ENCODE measurements around the gene OVOL2.
"Not testable (repeated sequence)": the region's sequence is repeated elsewhere in the genome, so short reads cannot be mapped to it uniquely, and the experiment has no call there.

The OVOL2 gene

DNA sequence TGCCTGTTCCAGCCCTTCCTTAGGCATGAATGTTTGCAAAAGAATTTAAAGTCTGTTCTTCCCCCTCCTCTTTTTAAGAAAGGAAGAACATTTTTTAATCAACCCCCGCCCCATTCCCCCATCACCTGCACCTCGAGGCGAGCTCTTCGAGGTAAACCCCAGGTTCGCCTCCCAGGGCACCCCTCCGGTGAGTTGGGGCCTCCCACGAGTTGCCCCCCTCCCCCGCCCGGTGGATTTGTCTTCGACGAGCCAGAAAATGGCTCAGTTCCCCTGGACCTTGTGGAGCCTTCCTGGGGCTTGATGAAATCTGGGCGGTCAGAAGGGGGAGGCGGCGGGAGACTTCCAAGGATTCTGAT is 256 bp upstream of the OVOL2 start:
- DNase-seq (ENCODE audit: low read depth in 2 of 2), result no peak

DNA sequence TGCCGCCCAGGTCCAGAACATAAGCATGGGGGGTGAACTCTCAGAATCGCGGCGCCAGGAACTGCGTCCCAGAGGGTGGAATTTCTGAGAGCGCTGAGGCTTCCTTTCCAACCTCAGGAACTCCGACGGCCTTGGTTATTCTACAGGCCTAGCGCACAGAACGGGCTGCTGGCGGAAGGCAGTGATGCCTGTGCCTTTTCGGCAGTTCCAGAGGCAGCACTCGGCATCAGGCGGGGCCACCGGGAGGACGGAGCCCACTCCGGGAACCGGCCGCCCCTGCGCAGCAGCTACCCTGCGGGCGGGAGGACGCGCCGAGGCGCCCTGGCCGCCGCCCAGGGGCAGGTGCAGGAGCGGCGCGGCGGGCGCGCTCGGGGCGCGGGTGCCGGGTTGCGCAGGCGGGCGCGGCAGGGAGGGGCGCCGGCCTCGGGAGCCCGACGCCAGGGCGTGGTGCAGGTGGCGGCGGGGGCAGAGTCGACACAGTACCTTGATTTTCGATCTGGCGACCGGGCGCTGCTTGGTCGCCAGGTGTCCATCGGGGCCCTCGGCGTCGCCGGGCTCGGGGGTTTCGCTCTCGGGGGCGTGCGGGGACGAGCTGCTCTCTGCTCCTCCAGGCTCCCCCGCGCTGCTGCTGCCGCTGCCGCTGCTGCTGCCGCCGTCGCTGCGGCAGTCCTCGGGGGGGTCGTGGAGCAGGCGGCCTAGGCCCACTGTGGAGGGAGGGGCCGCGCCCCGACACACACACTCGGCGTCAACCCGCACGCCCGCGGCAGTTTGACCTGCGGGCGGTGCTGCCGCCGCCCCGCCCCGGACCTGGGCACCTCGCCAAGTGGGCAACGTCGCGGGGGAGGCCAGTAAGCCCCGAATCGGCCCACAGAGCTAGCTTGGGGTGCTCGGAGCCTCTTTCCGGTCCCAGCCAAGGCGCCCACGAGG is 1.3 kb downstream of the OVOL2 start:
- no peak for DNase-seq (ENCODE audit: low read depth in 2 of 2)

DNA sequence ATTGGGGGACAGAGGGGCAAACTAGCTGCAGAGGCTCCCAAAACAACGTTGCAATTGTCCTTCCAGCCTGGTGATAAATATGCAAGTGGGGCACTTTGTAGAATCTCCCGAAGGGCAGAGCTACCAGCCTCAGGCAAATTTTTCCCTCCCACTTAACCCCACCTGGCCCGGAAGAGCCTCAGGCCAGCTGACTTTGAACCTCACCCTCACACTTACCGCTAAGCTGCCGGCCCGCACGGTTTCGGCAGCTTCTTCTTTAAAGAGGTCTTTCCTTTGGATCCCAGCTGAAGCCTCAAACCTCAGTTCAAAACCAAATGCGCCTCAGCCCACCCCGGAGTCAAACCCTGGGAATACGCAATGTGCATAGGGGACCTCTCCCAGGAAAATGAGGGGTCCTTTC is 2.5 kb downstream of the OVOL2 start:
- no peak for DNase-seq (ENCODE audit: low read depth in 2 of 2)

DNA sequence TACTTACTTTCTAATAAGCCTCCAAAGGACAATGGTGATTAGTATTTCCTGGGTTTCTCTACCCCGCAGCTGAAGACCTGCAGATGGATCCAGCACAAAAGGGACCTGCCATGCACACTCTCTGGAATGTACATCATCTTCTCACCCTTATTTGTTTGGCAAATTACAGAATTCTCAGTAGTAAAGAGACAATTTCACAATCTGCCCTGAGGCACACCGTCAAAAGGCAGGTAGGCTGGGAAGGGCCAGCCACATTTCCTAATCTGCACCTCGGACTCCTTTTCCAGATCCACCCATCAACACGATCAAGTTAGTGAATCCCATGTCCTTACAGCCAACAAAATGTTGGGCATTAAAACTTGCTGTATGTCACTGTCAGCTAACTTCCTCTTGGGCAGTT is 4.9 kb downstream of the OVOL2 start:
- DNase-seq (ENCODE audit: low read depth in 2 of 2), result no peak

DNA sequence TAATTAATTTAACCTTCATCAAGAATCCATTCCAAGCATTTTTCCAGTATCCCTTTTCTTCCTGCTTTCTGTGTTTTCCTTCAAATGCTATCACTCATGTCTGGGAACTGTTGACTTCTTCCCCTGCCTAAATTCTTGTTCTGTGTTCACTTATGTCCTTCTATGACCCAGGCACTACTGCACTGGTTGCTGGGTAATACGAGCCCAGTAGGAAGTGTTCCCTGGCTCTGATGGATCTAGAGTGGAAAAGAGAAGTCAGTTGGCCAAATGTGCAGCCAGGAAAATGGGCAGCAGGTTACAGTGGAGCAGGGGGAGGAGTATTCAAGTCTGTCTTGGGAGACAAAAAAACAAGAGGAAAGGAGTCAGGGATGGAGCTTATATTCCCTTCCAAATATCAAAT is 7.1 kb downstream of the OVOL2 start:
- DNase-seq (ENCODE audit: low read depth in 2 of 2), result no peak

DNA sequence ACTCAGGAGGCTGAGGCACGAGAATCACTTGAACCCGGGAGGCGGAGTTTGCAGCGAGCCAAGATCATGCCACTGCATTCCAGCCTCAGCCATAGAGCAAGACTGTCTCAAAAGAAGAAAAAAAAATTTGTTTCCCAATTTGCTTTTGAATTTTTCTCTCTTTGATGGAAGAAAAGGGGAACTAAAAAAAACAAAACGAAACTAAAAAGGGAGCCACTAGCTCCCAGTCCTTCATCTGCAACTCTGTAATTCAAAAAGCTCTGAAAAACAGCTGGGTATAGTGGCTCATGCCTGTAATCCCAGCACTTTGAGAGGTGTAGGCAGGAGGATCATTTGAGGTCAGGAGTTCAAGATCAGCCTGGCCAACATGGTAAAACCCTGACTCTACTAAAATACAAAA is 9.5 kb downstream of the OVOL2 start:
- no peak for DNase-seq (ENCODE audit: low read depth in 2 of 2)

DNA sequence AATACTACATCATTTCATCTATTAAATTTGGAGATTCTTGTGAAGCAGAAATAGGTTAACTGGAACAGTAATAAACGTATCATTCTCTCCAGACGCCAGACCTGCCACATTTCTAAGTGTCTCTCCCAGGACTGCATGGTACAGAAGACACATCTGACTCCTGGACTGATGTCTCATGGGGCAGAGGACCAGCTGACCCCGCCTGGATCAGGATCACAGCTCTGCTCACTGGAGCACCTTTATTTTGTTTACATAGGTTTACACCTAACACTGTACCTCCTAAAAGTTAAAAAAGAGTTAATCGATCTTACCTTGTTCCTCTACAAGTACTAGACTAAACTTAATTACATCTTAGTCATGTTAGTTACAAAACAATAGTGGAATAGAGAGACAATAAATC is 11.2 kb downstream of the OVOL2 start:
- no peak for DNase-seq (ENCODE audit: low read depth in 2 of 2)

DNA sequence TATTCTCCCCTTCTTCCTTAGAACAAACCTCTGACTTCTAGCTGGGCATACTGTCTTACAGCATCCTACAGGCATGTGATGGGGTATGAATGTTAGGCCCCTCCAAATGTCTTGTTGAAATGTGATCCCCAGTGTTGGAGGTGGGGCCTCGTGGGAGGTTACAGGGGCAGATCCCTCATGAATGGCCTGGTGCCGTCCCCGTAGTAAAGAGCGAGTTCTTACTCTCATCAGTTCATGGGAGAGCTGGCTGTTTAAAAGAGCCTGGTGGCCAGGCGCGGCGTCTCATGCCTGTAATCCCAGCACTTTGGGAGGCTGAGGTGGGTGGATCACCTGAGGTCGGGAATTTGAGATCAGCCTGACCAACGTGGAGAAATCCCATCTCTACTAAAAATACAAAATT is 15.5 kb downstream of the OVOL2 start:
- DNase-seq (ENCODE audit: low read depth in 2 of 2), result no peak

DNA sequence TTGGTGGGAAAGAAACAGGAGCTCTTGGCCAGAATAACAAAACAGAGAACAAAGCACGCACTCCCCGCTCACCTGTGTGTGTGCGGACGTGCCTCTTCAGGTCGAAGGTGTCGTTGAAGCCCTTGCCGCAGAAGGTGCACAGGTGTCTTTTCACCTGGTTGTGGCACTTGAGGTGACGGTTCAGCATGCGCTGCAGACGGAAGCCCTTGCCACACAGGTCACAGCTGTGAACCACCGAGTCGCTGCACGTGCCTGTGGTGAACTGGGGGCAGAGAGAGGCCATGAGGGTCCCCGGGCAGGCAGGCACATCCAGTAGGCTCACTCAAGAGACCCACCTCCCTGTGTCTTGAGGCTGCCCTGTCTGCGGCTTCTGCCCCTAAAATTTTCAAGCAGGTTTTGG is 16.3 kb downstream of the OVOL2 start:
- no peak for DNase-seq (ENCODE audit: low read depth in 2 of 2)

DNA sequence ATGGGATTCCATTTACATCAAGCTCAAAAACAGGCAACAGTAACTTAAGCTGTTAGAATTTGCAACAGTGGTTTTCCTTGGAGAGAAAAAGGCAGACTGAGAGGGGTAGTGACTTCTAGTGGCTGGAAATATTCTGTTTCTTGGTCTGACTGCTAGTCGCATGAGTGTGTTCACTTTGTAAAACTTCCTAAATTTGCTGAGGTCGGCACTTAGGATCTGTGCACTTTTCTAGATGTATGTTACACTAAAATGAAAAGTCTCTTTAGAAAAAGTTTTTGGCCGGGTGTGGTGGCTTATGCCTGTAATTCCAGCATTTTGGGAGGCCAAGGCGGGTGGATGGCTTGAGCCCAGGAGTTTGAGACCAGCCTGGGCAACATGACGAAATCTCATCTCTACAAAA is 18.7 kb downstream of the OVOL2 start:
- no peak for DNase-seq (ENCODE audit: low read depth in 2 of 2)

DNA sequence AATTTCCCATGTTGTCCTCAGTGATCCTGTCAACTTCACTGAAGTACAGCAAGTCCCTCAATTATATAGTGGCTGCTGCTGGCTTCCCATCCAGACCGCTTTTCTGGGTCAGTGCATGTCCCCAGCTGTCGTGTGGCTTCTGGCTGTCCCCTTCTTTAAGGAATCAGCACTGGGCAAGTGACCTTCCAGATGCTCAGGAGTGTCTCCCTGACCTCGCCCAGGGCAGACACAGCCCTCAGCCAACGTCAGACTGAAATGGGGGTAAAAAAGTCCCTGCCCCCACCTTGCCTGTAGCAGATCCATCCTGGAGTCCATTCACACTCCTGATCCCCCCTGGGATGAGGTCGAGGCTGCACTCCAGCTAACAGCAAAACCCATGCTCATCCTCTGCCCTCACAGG is 23.7 kb downstream of the OVOL2 start:
- no peak for DNase-seq (ENCODE audit: low read depth in 2 of 2)

DNA sequence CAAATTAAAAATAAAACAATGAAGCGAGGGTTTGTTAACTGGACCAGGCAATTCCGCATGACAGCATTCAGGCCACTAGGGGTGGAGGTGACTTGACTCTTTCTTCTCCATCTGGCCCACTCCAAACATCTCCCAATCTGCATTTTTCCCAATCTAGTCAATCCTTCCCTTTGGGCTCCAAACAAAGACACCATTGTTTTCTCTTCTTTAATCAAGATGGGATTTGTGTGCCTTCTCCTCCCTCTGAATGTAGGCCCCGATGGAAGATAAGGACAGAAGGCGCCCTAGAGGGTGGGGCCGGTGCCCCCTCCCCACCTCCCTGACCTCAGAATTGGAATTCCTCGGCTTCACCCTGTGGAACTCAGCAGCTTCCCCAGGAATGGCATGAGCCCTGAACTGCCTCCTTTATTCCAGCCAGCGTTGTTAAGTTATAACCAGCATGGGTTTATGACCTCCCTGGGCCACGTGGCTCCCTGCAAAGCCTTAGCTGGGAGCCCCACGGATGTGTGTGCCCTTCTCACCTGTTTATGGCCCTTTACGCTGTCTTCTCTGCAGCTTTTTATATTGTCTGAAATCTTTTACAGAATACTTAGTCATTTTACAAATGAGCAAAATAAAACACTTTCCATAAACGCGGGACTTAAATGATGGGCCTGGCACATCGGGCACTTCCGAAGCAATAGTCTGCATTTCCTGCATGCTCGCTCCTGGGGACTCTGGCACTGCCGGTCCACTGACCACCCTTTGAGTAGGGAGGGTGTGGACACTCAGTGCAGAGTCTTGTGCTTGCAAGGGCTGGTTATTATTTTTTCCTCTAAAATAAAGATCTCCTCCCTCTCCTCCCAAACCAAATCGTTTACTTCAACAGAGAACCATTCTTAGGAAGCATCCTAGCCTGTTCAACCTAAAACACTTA is 24.5 kb downstream of the OVOL2 start:
- DNase-seq (ENCODE audit: low read depth in 2 of 2), result no peak

DNA sequence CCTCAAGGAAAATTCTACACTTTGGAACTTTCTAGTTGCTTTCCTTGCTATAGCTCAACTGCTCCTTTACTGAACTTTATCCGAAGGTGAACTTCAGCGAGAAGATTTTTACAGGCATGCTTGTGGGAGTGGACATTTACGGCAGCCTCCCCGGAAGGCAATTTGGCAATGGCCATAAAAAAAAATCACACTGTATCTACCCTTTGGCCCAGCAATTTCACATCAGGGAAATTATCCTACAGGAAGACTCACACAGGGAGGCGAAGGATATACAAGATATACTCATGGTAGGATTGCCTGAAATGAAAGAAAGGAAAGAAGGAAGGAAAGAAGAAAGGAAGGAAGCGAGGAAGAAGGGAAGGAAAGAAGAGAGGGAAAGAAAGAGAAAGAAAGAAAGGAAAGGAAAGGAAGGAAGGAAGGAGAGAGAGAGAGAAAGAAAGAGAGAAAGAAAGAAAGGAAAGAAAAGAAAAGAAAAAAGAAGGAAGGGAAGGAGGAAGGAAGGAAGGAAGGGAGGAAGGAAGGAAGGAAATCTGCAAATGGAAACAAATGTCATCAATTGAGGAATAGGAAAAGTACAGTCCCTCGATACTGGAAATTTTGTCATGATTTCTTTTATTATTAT is 25.7 kb downstream of the OVOL2 start:
- no peak for DNase-seq (ENCODE audit: low read depth in 2 of 2)

DNA sequence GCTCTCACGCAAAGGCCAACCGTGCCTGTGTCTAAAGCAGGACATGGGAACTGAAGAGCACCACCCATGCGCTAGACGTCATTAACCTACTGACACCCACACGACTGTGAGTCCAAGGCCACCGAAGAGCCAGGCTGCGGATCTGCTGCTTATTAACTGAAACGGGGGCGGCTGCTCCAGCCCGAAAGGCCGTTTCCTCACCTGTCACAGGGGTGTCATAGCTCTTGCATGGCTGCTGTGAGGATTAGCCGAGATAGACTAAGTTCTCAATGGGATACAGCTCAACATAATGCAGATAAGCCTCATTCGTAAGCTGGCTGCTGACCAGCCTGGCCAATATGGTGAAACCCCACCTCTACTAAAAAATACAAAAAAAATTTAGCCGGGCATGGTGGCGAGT is 26.7 kb downstream of the OVOL2 start:
- DNase-seq (ENCODE audit: low read depth in 2 of 2), result no peak

DNA sequence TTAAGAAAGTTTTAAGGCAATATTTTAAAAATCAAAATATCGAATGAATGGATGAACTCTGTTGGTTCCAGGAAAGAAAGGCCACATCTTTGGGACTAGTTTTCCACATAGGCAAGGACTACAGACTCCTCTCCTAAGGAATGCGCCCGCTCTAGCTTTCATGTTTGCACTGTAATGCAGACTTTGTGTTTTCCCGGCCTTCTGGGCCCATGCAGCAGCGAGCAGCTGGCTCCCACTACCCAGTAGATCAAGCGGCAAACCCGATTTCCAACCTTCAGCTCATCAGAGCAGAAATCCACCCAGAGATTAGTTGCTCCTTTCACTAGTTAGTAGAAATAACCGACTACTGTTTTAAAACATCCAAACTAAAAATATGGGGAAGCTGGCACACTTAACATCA is 27.7 kb downstream of the OVOL2 start:
- no peak for DNase-seq (ENCODE audit: low read depth in 2 of 2)

DNA sequence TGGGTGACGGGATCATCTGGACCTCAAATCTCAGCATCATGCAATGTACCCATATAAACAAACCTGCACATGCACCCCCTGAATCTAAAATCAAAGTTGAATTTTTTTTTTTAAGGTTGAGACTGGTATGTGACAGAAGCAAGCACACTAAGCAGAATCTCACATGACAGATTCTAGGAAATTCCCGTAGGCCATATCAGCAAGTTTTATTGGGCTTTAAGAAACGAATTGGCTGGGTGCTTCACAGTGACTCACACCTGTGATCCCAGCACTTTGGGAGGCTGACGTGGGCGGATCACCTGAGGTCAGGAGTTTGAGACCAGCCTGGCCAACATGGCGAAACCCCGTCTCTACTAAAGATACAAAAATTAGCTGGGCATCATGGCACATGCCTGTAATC is 30.7 kb downstream of the OVOL2 start:
- not testable (repeated sequence) for DNase-seq (ENCODE audit: low read depth in 2 of 2)

DNA sequence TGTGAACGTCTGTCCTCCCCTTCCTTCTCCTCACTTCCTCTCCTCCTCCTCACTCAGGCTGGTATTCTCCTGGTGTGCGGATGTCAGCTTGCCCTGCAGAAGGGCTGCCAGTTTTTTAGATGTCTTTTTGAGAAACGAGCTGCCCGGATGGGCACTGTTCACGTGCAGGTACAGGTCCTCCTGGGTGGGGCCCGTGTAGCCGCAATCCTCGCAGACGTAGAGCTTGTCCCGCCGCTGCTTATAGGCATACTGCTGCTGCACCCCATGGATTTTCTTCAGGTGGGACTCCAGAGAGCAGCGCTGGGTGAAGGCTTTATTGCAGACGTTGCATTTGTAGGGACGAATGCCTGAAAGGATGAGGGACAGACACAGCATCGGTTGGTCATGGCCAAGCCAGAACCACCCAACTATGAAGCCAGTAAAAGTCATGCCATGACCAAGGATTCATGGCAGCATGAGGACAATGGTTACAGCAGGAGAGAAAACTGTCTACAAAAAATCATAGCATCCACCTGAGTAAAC is 33.0 kb downstream of the OVOL2 start:
- DNase-seq (ENCODE audit: low read depth in 2 of 2), result no peak

DNA sequence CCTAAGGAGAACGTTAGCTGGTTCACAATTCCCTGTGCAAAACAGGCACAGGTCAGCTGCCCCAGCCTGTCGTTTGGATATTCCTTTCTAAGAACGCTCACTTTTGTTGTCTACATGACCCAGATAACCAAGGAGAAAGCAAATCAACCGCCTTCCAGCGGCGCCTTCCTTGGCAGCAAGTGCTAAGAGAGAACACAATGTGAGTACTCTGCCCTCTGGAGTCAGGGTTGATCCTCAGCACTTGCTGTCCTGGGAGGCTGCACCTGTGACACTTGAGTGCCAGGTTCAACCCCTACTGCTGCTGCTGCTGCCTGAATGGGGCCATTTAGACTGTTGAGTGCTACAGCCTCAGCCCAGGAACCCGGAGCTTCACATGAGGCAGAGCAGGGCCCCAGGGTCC is 36.8 kb downstream of the OVOL2 start:
- DNase-seq (ENCODE audit: low read depth in 2 of 2), result no peak

DNA sequence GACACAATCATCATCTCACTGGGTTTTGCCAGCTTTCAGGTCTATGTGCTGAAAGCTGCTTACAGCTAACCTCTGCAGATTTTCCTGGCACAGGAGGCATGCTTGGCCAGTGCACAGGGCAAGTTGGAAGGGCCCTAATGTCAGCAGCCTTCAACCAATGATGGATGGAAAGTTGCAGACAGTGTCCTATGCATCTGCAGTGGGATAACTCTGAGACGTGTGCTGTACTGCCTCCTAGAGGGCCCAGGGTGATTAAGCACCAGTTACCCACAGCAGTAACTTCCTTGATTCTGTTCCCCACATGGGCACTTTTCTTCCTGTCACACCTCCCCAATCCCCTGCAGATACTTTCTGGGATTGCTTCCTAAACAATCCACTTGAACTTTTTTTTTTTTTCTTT is 38.6 kb downstream of the OVOL2 start:
- no peak for DNase-seq (ENCODE audit: low read depth in 2 of 2)

DNA sequence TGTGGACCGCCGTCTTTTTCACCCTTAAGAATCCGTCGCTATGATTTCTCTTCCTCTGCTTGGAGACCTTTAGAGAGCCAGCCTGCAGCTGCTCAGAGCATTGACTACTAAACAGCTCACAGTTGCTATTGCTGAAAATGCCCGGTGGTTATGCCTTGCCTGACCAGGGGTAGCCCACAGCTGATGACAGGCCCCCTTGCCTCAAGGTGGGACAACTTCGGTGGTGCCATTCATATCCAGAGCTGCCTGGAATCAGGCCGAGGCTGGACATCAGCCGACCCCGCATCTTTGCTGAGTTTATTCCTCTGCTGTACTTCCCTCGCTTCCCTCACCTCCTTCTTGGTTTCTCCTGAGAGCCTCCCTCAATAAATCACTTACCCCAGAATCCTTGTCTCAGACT is 39.6 kb downstream of the OVOL2 start:
- DNase-seq (ENCODE audit: low read depth in 2 of 2), result no peak

DNA sequence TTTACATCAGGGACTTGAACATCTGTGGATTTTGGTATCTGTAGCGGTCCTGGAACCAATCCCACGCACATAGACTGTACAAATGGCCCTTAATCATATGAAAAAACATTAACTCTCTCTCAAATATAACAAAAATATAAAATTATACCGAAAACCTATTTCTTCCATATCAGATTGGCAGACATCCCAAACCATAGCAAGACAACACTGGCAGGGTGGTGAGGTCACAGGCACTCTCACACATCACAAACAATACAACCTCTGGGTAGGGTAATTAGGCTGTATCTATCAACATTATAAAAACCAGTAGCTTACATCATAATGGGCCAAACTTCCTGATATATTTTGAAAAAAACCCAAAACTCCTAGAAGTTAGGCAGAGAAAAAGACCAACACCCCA is 40.9 kb downstream of the OVOL2 start:
- no peak for DNase-seq (ENCODE audit: low read depth in 2 of 2)

DNA sequence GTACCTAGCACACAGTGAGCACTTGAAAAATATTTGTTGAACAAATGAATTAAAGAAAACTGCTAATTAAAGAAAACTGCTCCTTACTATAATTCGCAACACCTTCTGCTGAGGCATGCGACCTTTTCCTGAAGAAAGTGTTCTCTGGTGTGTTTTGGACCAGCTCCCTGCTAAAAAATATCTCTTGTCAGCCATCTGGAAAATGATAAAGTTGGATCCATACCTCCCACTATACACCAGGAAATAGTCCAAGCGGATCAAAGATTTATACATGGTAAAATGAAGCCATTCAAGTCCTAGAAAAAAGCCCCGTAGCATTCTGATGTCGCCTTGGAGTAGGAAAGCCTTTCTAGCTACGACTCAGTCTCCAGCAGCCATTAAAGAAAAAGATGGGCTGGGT is 43.3 kb downstream of the OVOL2 start:
- DNase-seq (ENCODE audit: low read depth in 2 of 2), result no peak

Measured in fibroblast of skin of left quadriceps (primary cell).